Glutamatergic neuron (in vitro differentiated cells): ENCODE results near the gene MIA3. TPM values are rescaled to one million over a fixed set of nuclear protein-coding genes. Genes with fewer than 3 reads are reported as not detected.

Source experiments
- DNase-seq: peaks from one replicate; pipeline ENCODE4 v3.0.0; 2022
- H3K27ac Mint-ChIP-seq: one replicate; pipeline ENCODE4 v1.8.0; 2020; ENCODE audit warnings: mild to moderate bottlenecking, mixed read lengths, inconsistent platforms; ENCODE audit not compliant: unreplicated experiment
- H3K27me3 Mint-ChIP-seq: one replicate; pipeline ENCODE4 v1.8.0; 2020; ENCODE audit warnings: mild to moderate bottlenecking, moderate library complexity, mixed read lengths, inconsistent platforms; ENCODE audit not compliant: unreplicated experiment
- H3K36me3 Mint-ChIP-seq: one replicate; pipeline ENCODE4 v1.8.0; 2020; ENCODE audit warnings: mild to moderate bottlenecking, mixed read lengths, inconsistent platforms; ENCODE audit not compliant: unreplicated experiment
- H3K4me1 Mint-ChIP-seq: one replicate; pipeline ENCODE4 v1.8.0; 2020; ENCODE audit warnings: mild to moderate bottlenecking, low read depth, mixed read lengths, inconsistent platforms; ENCODE audit not compliant: unreplicated experiment
- H3K4me3 Mint-ChIP-seq: one replicate; pipeline ENCODE4 v1.8.0; 2020; ENCODE audit warnings: mild to moderate bottlenecking, mixed read lengths, inconsistent platforms; ENCODE audit not compliant: unreplicated experiment
- H3K9me3 Mint-ChIP-seq: one replicate; pipeline ENCODE4 v1.8.0; 2020; ENCODE audit warnings: mild to moderate bottlenecking, moderate library complexity, mixed read lengths, inconsistent platforms; ENCODE audit not compliant: unreplicated experiment
- total RNA-seq: library from RNA; stranded (reverse); fragmentation: NEBNext Ultra II Directional; extraction: Animal tissue kit (Norgen Biotek cat#: 25700); gene quantifications from one replicate; pipeline ENCODE4 v1.2.1, GENCODE V29; 2021; ENCODE audit not compliant: unreplicated experiment
- TF ChIP-seq, protein P1 (sequence below): fragments of 200-600 bp; sonication (generic); IDR thresholded peaks from one replicate; pipeline ENCODE4 v1.5.0; 2021; ENCODE audit not compliant: partially characterized antibody, unreplicated experiment

MIA3 gene
- total RNA-seq, 1 donor from 2014 or later, result 65.4 TPM

DNA sequence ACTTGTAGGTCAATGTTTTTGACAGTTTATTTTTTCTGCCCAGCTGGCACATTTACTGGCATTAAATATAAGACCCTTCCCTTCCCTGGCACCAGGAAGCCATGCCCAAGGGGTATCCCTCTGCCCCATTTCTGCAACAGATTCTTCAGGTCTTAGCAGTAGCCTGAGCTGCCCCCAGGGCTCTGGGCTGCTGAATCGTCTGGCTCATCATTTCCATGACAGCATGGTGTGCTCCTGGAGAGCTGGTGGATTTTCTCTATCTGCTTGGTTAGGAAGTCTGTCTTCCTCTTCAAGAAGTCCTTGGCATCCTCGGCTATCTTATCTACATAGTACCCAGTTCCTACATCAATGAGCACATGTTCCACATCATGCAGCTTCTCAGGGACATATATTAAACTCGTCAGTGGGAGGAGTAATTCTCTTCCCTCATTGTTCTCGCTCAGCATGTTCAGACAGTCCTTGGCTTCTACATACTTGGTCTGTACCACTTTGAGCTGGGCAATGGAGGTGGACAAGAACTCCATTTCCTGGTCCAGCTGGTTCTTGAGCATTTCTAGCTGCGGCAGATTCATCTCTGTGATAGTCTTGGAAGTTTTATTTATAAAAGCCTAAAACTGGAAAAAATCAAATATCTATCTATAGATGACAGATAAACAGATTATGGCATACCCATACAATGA, 23.5 kb downstream of the MIA3 start:
- H3K4me1 Mint-ChIP-seq, result peaks cover 7% of the 10 kb centered on the region
- no peak for DNase-seq
- no peak overlapping the region for H3K27ac Mint-ChIP-seq
- H3K4me3 Mint-ChIP-seq, result no peak overlapping the region
- H3K27me3 Mint-ChIP-seq, result peaks cover 3% of the 10 kb centered on the region
- no peaks in the 10 kb centered on the region for H3K9me3 Mint-ChIP-seq
- H3K36me3 Mint-ChIP-seq, result no peaks in the 10 kb centered on the region
- TF ChIP-seq, protein P1, sequence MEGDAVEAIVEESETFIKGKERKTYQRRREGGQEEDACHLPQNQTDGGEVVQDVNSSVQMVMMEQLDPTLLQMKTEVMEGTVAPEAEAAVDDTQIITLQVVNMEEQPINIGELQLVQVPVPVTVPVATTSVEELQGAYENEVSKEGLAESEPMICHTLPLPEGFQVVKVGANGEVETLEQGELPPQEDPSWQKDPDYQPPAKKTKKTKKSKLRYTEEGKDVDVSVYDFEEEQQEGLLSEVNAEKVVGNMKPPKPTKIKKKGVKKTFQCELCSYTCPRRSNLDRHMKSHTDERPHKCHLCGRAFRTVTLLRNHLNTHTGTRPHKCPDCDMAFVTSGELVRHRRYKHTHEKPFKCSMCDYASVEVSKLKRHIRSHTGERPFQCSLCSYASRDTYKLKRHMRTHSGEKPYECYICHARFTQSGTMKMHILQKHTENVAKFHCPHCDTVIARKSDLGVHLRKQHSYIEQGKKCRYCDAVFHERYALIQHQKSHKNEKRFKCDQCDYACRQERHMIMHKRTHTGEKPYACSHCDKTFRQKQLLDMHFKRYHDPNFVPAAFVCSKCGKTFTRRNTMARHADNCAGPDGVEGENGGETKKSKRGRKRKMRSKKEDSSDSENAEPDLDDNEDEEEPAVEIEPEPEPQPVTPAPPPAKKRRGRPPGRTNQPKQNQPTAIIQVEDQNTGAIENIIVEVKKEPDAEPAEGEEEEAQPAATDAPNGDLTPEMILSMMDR, result no peak

DNA sequence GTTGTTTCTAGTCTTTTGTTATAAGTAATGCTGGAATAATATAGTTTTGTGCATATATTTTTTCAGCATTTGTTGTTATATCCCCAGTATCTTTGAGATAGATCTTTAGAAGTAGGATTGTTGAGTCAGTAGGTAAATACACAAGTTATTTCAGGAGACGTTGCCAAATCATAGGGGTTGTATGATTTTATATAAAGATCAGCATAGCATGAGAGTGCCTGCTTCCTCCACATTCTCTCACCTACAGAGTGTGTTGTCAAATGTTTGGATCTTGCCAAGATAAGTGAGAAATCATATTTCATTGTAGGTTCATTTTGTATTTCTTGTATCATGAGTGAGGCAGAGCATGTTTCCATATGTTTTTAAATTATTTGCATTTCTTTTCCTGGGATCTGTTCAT, 24.6 kb downstream of the MIA3 start:
- H3K27me3 Mint-ChIP-seq, result peaks cover 3% of the 10 kb centered on the region
- no peaks in the 10 kb centered on the region for H3K36me3 Mint-ChIP-seq
- no peak for DNase-seq
- TF ChIP-seq, protein P1, result no peak
- peak overlapping the region; percentile 50 for H3K4me3 Mint-ChIP-seq
- H3K27ac Mint-ChIP-seq, result no peak overlapping the region
- no peaks in the 10 kb centered on the region for H3K9me3 Mint-ChIP-seq
- peaks cover 7% of the 10 kb centered on the region for H3K4me1 Mint-ChIP-seq

DNA sequence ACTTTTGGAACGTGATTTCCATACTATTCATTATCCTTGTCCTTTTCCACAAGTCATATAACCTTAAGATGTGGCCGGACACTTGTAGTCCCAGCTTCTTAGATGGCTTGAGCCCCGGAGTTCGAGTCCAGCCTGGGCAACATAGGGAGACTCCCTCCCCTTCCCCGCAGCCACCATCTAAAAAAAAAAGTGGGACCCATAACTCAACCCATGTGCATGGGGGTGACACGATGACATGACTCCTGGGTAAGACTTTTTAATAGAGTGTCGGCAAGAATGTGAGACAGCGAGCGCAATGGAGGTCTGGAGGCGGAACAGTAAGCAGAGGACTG, 25.7 kb downstream of the MIA3 start:
- peak; percentile 17 for DNase-seq
- no peaks in the 10 kb centered on the region for H3K36me3 Mint-ChIP-seq
- peaks cover 3% of the 10 kb centered on the region for H3K27me3 Mint-ChIP-seq
- H3K4me1 Mint-ChIP-seq, result peaks cover 7% of the 10 kb centered on the region
- TF ChIP-seq, protein P1, result no peak
- H3K9me3 Mint-ChIP-seq, result no peaks in the 10 kb centered on the region
- peak overlapping the region; percentile 98 for H3K4me3 Mint-ChIP-seq
- H3K27ac Mint-ChIP-seq, result peak overlapping the region; percentile 95

DNA sequence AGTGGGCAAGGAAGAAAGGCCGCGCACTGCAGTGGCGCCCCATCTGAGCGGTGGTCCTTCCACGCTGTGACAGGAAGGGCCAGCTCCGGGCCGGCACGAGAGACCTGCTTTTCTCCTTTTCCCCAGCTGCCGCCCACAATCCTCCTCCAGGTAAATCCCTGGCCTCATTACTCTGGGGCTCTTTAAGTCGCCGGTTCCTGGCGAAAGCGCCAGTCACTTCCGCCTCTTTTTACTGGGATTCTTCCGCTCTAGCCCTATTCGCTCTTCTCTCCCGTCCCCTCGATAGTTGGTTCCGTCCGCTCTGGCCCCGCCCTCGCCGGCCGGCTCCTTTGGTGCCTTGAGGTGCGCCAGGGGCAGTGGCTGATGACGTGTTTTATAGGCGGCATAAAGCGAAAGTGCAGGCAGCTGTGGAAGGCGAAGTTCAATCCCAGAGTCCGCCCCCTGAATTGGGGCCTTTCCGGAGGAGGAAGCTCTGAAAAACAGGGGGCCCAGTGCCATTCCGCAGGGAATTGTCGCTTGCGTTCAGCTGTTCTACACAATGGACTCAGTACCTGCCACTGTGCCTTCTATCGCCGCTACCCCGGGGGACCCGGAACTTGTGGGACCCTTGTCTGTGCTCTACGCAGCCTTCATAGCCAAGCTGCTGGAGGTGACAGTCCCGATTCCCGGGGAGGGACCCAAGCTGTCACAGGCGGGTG, 26.2 kb downstream of the MIA3 start:
- no peaks in the 10 kb centered on the region for H3K36me3 Mint-ChIP-seq
- TF ChIP-seq, protein P1, result no peak
- peak; percentile 98 for DNase-seq
- H3K27ac Mint-ChIP-seq, result peak overlapping the region; percentile 95
- peaks cover 3% of the 10 kb centered on the region for H3K27me3 Mint-ChIP-seq
- H3K9me3 Mint-ChIP-seq, result no peaks in the 10 kb centered on the region
- peak overlapping the region; percentile 98 for H3K4me3 Mint-ChIP-seq
- H3K4me1 Mint-ChIP-seq, result peaks cover 7% of the 10 kb centered on the region

DNA sequence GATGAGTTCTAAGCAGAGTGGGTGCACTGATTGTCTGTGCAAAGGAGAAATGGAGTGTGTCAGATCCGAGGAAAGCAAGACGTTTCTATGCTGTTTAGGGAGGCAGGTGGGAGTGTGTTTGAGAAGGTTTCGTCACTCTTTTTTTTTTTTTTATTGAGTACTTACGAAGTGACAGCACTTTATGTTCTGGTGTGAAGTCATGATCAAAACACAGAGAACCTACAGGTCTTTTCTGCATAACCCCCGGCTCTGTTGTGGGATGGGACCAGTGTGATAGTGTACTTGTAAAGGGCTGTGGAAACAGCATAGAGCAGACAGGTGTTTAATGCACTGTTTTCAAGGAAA, 26.7 kb downstream of the MIA3 start:
- peak overlapping the region; percentile 95 for H3K27ac Mint-ChIP-seq

More for the DNA sequence above, 26.7 kb downstream of the MIA3 start:
- TF ChIP-seq, protein P1, result no peak
- no peaks in the 10 kb centered on the region for H3K9me3 Mint-ChIP-seq
- peaks cover 7% of the 10 kb centered on the region for H3K4me1 Mint-ChIP-seq
- no peak for DNase-seq
- no peaks in the 10 kb centered on the region for H3K36me3 Mint-ChIP-seq
- peak overlapping the region; percentile 98 for H3K4me3 Mint-ChIP-seq
- H3K27me3 Mint-ChIP-seq, result peaks cover 3% of the 10 kb centered on the region
